Natural killer cell treated with Interleukin-12 subunit alpha and Interleukin-12 subunit beta and Interleukin-15 and Interleukin-18, amount 100 ng/mL, for 72 hours (primary cell): ENCODE results near the gene CHMP6. TPM values are rescaled to one million over a fixed set of nuclear protein-coding genes. Genes with fewer than 3 reads are reported as not detected.
"Not testable (repeated sequence)": the region's sequence is repeated elsewhere in the genome, so short reads cannot be mapped to it uniquely, and the experiment has no call there.

ENCODE experiments used
- ATAC-seq, 2 donors: fragments of 150-1000 bp; cut with Tn5 transposase in 1 of 2; sonication (Bioruptor Pico), chemical (Tn5 transposase) in 1 of 2; 2 replicates each; pipeline ENCODE4 v1.10.0; 2021
- DNase-seq: peaks from one replicate; pipeline ENCODE4 v3.0.0; 2022; ENCODE audit warnings: low spot score
- H3K27ac Mint-ChIP-seq, 2 donors: 1 replicate in 1 of 2; 2 replicates in 1 of 2; pipeline ENCODE4 v1.8.0; 2022; ENCODE audit warnings: mixed read lengths in 2 of 2, mild to moderate bottlenecking in 1 of 2, moderate library complexity in 1 of 2
- H3K27me3 Mint-ChIP-seq, 2 donors: 1 replicate in 1 of 2; 2 replicates in 1 of 2; pipeline ENCODE4 v1.8.0; 2022; ENCODE audit warnings: mixed read lengths in 2 of 2
- H3K36me3 Mint-ChIP-seq: one replicate; pipeline ENCODE4 v1.8.0; 2022; ENCODE audit warnings: mixed read lengths
- H3K4me1 Mint-ChIP-seq, 2 donors: 1 replicate in 1 of 2; 2 replicates in 1 of 2; pipeline ENCODE4 v1.8.0; 2022; ENCODE audit warnings: low read depth in 2 of 2, mixed read lengths in 2 of 2, mild to moderate bottlenecking in 1 of 2
- H3K4me3 Mint-ChIP-seq: one replicate; pipeline ENCODE4 v1.8.0; 2022; ENCODE audit warnings: mixed read lengths
- H3K9me3 Mint-ChIP-seq: 2 replicates; pipeline ENCODE4 v1.8.0; 2022; ENCODE audit warnings: mixed read lengths
- total RNA-seq, 2 donors: library from RNA; stranded (reverse); gene quantifications; one replicate each; pipeline ENCODE4 v1.2.3, GENCODE V29; 2022

Gene CHMP6
- total RNA-seq, 2 donors from 2014 or later, result 33.1 to 43.7 TPM

GRCh38 chr17:81016575-81016974 lies 24.9 kb downstream of the CHMP6 start:
- H3K27me3 Mint-ChIP-seq, result no peaks in the 10 kb centered on the region
- H3K27ac Mint-ChIP-seq, result peak overlapping the region; percentile 18 to 54
- H3K9me3 Mint-ChIP-seq, result no peaks in the 10 kb centered on the region
- H3K36me3 Mint-ChIP-seq, result peaks cover 6% of the 10 kb centered on the region
- ATAC-seq, result no peak
- no peak overlapping the region for H3K4me3 Mint-ChIP-seq
- DNase-seq, result no peak
- peaks cover 14 to 31% of the 10 kb centered on the region in 2 donors for H3K4me1 Mint-ChIP-seq

GRCh38 chr17:81017330-81017729 lies 25.7 kb downstream of the CHMP6 start:
- H3K36me3 Mint-ChIP-seq, ATAC-seq, H3K27me3 Mint-ChIP-seq, H3K9me3 Mint-ChIP-seq: not testable (repeated sequence)
- peak; percentile 5 for DNase-seq
- Mint-ChIP-seq H3K4me1 (peaks cover 14 to 31% of the 10 kb centered on the region in 2 donors), H3K4me3 (peak overlapping the region; percentile 86), H3K27ac (peak overlapping the region; percentile 89 to 90)

GRCh38 chr17:81018044-81018802 lies 26.6 kb downstream of the CHMP6 start:
- H3K27me3 Mint-ChIP-seq, result no peaks in the 10 kb centered on the region
- H3K4me3 Mint-ChIP-seq, result peak overlapping the region; percentile 86
- ATAC-seq (peak; percentile 80 to 85), DNase-seq (peak; percentile 61)
- H3K9me3 Mint-ChIP-seq, result no peaks in the 10 kb centered on the region
- peaks cover 6% of the 10 kb centered on the region for H3K36me3 Mint-ChIP-seq
- peak overlapping the region; percentile 89 to 90 for H3K27ac Mint-ChIP-seq
- peaks cover 14 to 31% of the 10 kb centered on the region in 2 donors for H3K4me1 Mint-ChIP-seq

- H3K4me1 Mint-ChIP-seq, result peaks cover 18 to 36% of the 10 kb centered on the region in 2 donors
These were observed 28.2 kb downstream of the CHMP6 start for GRCh38 chr17:81019563-81020442.

GRCh38 chr17:81020443-81020766 lies 28.8 kb downstream of the CHMP6 start:
- Mint-ChIP-seq H3K27ac (no peak overlapping the region), H3K9me3 (no peaks in the 10 kb centered on the region), H3K4me3 (no peak overlapping the region), H3K27me3 (no peaks in the 10 kb centered on the region), H3K4me1 (peaks cover 18 to 36% of the 10 kb centered on the region in 2 donors), H3K36me3 (peaks cover 4% of the 10 kb centered on the region)
- ATAC-seq, result no peak
- peak; percentile 2 for DNase-seq

More at GRCh38 chr17:81019563-81020442, 28.2 kb downstream of the CHMP6 start:
- H3K27ac Mint-ChIP-seq, result peak overlapping the region in 1 of 2 donors; percentile 90
- ATAC-seq (no peak), DNase-seq (peak; percentile 49)
- H3K9me3 Mint-ChIP-seq, result no peaks in the 10 kb centered on the region
- H3K36me3 Mint-ChIP-seq, result peaks cover 6% of the 10 kb centered on the region
- no peaks in the 10 kb centered on the region for H3K27me3 Mint-ChIP-seq
- H3K4me3 Mint-ChIP-seq, result no peak overlapping the region

GRCh38 chr17:81020767-81021497 lies 29.3 kb downstream of the CHMP6 start:
- no peaks in the 10 kb centered on the region for H3K9me3 Mint-ChIP-seq
- no peaks in the 10 kb centered on the region for H3K36me3 Mint-ChIP-seq
- no peak overlapping the region for H3K4me3 Mint-ChIP-seq
- peaks cover 18 to 36% of the 10 kb centered on the region in 2 donors for H3K4me1 Mint-ChIP-seq
- peak; percentile 26 for DNase-seq
- H3K27me3 Mint-ChIP-seq, result no peaks in the 10 kb centered on the region
- no peak overlapping the region for H3K27ac Mint-ChIP-seq
- no peak for ATAC-seq

- Mint-ChIP-seq H3K4me1 (peaks cover 17 to 33% of the 10 kb centered on the region in 2 donors), H3K4me3 (no peak overlapping the region), H3K36me3 (no peaks in the 10 kb centered on the region), H3K9me3 (no peaks in the 10 kb centered on the region), H3K27me3 (peaks cover 6 to 7% of the 10 kb centered on the region in 2 donors), H3K27ac (no peak overlapping the region)
- no peak for ATAC-seq
- DNase-seq, result no peak
These were observed 30.1 kb downstream of the CHMP6 start for GRCh38 chr17:81021531-81022343.

GRCh38 chr17:81022344-81022676 lies 30.7 kb downstream of the CHMP6 start:
- H3K27me3 Mint-ChIP-seq, result peaks cover 11 to 13% of the 10 kb centered on the region in 2 donors
- no peaks in the 10 kb centered on the region for H3K36me3 Mint-ChIP-seq
- H3K9me3 Mint-ChIP-seq, result no peaks in the 10 kb centered on the region
- ATAC-seq, result no peak
- H3K4me3 Mint-ChIP-seq, result no peak overlapping the region
- no peak for DNase-seq
- H3K27ac Mint-ChIP-seq, result no peak overlapping the region
- peaks cover 16 to 30% of the 10 kb centered on the region in 2 donors for H3K4me1 Mint-ChIP-seq

GRCh38 chr17:81025065-81025740 lies 33.6 kb downstream of the CHMP6 start:
- Mint-ChIP-seq H3K27ac (no peak overlapping the region), H3K4me3 (no peak overlapping the region), H3K36me3 (no peaks in the 10 kb centered on the region), H3K4me1 (peaks cover 4 to 5% of the 10 kb centered on the region in 2 donors), H3K27me3 (peaks cover 13 to 14% of the 10 kb centered on the region in 2 donors), H3K9me3 (no peaks in the 10 kb centered on the region)
- DNase-seq, result peak; percentile 23
- ATAC-seq, result no peak

- ATAC-seq (no peak), DNase-seq (no peak)
- H3K4me3 Mint-ChIP-seq, result no peak overlapping the region
- H3K9me3 Mint-ChIP-seq, result no peaks in the 10 kb centered on the region
- H3K4me1 Mint-ChIP-seq, result peaks cover 4 to 5% of the 10 kb centered on the region in 2 donors
- H3K36me3 Mint-ChIP-seq, result no peaks in the 10 kb centered on the region
- peaks cover 13 to 14% of the 10 kb centered on the region in 2 donors for H3K27me3 Mint-ChIP-seq
- H3K27ac Mint-ChIP-seq, result no peak overlapping the region
These were observed 34.1 kb downstream of the CHMP6 start for GRCh38 chr17:81025741-81026129.

GRCh38 chr17:81026266-81027036 lies 34.8 kb downstream of the CHMP6 start:
- peak; percentile 60 for DNase-seq
- no peaks in the 10 kb centered on the region for H3K36me3 Mint-ChIP-seq
- H3K9me3 Mint-ChIP-seq, result no peaks in the 10 kb centered on the region
- peaks cover 13 to 14% of the 10 kb centered on the region in 2 donors for H3K27me3 Mint-ChIP-seq
- no peak overlapping the region for H3K4me3 Mint-ChIP-seq
- peaks cover 4 to 5% of the 10 kb centered on the region in 2 donors for H3K4me1 Mint-ChIP-seq
- ATAC-seq, result no peak
- no peak overlapping the region for H3K27ac Mint-ChIP-seq

- Mint-ChIP-seq H3K4me1 (peaks cover 4 to 5% of the 10 kb centered on the region in 2 donors), H3K9me3 (no peaks in the 10 kb centered on the region), H3K27me3 (peaks cover 13 to 14% of the 10 kb centered on the region in 2 donors), H3K4me3 (no peak overlapping the region), H3K27ac (no peak overlapping the region), H3K36me3 (no peaks in the 10 kb centered on the region)
- ATAC-seq, result no peak
- DNase-seq, result peak; percentile 5
These were observed 35.4 kb downstream of the CHMP6 start for GRCh38 chr17:81027038-81027437.
